GM12801 (cell line): Measurements from ENCODE around the gene ITGAD.

Experiments
- TF ChIP-seq, protein P1 (sequence below): IDR thresholded peaks from one replicate; pipeline ENCODE4 v1.5.1; 2011; ENCODE audit warnings: control low read depth; ENCODE audit not compliant: insufficient read length; ENCODE audit errors: extremely low read depth

The ITGAD gene

DNA sequence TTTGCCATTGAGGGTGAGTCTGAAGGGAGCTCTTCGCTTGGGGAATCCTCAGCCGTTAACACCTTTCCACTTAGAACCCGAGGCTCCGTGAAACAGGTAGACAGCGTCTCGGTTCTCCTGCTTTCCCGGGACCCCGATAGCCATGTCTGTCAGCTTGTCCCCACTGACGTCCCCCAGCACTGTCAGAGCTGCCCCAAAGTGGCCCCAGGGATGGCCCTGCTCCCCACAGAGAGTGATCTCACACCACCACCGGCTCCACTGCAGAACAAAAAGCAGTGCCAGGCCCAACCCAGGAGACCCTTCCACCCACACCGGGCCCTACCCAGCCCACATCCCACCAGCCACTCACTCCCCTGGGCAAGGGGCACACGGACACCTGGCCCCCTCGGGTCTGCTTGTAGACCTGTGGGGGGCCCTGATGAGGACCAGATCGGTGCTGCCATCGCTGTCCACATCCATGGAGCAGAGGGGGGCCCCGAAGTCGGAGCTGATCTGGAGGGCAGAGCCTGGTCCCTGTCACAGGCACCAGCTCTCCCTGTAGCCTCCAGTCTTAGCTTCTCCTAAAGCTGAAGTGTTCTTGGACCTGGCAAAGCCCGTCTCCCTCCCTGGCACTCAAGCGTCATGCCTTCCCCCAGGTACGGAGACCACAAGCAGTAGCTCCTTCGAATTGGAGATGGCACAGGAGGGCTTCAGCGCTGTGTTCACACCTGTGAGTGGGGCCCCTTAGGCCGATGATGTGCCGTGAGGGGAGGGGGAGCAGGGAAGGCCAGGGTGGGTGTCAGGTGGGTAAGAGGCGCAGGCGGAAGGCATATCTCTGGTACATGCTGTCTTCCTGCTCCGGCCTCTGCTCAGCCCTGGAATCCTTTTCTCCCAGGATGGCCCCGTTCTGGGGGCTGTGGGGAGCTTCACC lies 31.7 kb upstream of the ITGAD start:
- TF ChIP-seq, protein P1, sequence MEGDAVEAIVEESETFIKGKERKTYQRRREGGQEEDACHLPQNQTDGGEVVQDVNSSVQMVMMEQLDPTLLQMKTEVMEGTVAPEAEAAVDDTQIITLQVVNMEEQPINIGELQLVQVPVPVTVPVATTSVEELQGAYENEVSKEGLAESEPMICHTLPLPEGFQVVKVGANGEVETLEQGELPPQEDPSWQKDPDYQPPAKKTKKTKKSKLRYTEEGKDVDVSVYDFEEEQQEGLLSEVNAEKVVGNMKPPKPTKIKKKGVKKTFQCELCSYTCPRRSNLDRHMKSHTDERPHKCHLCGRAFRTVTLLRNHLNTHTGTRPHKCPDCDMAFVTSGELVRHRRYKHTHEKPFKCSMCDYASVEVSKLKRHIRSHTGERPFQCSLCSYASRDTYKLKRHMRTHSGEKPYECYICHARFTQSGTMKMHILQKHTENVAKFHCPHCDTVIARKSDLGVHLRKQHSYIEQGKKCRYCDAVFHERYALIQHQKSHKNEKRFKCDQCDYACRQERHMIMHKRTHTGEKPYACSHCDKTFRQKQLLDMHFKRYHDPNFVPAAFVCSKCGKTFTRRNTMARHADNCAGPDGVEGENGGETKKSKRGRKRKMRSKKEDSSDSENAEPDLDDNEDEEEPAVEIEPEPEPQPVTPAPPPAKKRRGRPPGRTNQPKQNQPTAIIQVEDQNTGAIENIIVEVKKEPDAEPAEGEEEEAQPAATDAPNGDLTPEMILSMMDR: no peak

DNA sequence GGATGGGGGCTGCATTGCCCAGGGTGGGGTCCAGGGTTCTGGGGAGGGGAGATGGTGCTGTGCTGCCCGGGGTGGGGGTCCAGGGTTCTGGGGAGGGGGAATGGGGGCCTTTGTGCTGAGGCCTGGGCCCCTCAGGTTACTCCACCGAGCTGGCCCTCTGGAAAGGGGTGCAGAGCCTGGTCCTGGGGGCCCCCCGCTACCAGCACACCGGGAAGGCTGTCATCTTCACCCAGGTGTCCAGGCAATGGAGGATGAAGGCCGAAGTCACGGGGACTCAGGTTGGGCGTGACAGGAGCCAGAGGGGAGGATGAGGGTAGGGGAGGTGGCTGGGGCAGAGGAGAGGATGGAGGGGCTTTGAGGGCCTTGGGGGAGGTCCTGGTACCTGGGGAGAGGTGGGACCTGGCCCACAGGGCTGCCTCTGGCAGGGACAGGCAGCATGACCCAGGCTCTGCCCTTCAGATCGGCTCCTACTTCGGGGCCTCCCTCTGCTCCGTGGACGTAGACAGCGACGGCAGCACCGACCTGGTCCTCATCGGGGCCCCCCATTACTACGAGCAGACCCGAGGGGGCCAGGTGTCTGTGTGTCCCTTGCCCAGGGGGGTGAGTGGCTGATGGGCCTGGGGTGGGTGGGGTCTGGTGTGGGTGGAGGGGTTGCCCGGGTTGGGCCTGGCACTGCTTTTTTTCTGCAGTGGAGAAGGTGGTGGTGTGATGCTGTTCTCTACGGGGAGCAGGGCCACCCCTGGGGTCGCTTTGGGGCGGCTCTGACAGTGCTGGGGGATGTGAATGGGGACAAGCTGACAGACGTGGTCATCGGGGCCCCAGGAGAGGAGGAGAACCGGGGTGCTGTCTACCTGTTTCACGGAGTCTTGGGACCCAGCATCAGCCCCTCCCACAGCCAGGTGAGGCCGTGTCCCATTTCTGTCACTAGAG lies 30.4 kb upstream of the ITGAD start:
- TF ChIP-seq, protein P1: no peak

DNA sequence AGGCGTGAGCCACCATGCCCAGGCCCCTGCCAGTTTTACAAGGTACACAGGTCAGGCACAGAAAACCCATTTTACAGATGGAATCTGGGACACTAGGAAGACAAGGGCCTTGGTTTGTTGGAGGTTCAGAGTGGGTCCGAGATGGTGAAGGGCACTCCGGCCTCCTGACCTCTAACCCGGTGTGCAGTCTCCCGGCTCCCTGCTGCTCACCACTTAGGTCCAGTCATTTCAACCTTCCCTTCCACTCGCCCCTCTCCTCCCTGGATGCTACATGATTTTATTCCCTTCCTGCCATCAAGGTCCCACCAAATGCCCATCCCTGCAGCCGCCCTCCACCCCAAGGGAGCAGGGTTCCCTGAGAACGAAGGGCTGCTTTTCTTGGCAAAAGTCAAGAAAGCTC lies 29.4 kb upstream of the ITGAD start:
- TF ChIP-seq, protein P1: no peak

DNA sequence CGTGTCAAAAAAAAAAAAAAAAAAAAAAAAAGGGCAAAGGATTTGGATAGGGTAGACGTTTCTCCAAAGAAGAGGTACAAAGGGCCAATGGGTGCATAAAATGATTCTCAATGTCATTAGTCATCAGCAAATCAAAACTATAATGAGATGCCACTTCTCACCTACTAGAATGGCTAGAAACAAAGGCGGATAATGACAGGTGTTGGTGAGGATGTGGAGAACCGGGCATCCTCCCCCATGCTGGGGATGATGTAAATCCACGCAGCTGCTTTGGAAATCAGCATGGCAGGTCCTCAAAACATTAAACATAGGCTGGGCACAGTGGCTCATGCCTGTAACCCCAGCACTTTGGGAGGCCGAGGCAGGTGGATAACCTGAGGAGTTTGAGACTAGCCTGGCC lies 28.7 kb upstream of the ITGAD start:
- TF ChIP-seq, protein P1: no peak

DNA sequence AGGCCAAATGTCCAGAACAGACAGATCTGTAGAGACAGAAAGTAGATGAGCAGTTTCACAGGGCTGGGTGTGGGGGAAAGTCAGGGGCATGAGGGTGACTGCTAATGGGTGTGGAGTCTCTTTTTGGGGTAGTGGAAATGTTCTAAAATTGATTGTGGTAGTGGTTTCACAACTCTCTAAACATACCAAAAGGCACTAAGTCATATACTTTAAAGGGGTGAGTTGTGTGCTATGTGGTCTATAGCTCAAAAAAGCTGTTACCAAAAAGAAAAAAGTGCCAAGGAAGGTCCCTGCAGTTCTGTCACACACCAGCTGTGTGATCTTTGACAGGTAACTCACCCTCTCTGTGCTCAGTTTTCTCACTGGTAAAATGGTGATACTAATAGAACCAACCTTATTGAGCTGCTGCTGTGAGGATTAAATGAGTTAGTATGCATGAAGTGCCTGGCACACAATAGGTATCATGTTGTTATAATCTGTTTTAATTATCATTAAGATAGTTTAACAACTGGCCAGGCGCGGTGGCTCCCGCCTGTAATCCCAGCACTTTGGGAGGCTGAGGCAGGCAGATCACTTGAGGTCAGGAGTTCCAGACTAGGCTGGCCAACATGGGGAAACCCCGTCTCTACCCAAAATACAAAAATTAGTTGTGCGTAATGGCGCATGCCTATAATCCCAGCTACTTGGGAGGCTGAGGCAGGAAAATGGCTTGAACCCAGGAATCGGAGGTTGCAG lies 27.8 kb upstream of the ITGAD start:
- TF ChIP-seq, protein P1: no peak

DNA sequence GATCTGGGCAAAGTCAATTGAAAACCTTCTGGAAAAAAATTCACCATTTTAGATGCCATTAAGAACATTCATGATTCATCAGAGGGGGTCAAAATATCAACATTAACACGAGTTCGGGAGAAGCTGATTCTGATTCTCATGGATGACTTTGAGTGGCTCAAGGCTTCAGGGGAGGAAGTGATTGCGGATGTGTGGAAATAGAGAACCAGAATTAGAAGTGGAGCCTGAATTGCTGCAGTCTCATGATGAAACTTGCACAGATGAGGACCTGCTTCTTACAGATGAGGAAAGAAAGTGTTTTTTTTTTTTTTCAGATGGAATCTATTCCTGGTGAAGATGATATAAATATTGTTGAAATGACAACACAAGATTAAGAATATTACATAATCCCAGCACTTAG lies 25.3 kb upstream of the ITGAD start:
- TF ChIP-seq, protein P1: no peak

DNA sequence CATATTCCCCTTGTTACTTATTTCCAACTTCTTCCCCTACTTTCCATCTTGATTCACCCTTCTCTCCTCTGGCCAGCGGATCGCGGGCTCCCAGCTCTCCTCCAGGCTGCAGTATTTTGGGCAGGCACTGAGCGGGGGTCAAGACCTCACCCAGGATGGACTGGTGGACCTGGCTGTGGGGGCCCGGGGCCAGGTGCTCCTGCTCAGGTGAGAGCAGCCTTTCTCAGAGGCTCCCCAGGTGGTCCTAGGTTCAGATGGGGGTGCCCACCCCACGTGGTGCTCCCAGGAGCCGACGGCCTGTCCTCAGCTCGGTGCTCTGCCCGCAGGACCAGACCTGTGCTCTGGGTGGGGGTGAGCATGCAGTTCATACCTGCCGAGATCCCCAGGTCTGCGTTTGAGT lies 22.1 kb upstream of the ITGAD start:
- TF ChIP-seq, protein P1: no peak
